Karpas-422 (cell line): Measurements from ENCODE around the gene NDUFB2. TPM values are rescaled to one million over a fixed set of nuclear protein-coding genes. Genes with fewer than 3 reads are reported as not detected.
A peak's percentile ranks its signal among the peaks of the same experiment; 100 is the strongest.
"Not testable (repeated sequence)": the region's sequence is repeated elsewhere in the genome, so short reads cannot be mapped to it uniquely, and the experiment has no call there.

Experiments
- DNase-seq: peaks from one replicate; pipeline ENCODE4 v3.0.0-alpha.2; 2015
- H2AFZ ChIP-seq: fragments of 200-600 bp; sonication (generic); 2 replicates; pipeline ENCODE4 v1.6.1; 2014; ENCODE audit warnings: antibody characterized with exemption, low read length, mixed read lengths
- H3K27ac ChIP-seq: fragments of 200-600 bp; sonication (generic); 2 replicates; pipeline ENCODE4 v1.5.1; 2014; ENCODE audit warnings: mild to moderate bottlenecking, low read length, moderate library complexity
- H3K27me3 ChIP-seq: fragments of 200-600 bp; sonication (generic); 2 replicates; pipeline ENCODE4 v1.6.1; 2014; ENCODE audit warnings: low read length, mixed read lengths
- H3K36me3 ChIP-seq: fragments of 200-600 bp; sonication (generic); 2 replicates; pipeline ENCODE4 v1.6.1; 2014; ENCODE audit warnings: low read length, mixed read lengths; ENCODE audit not compliant: insufficient read depth
- H3K4me1 ChIP-seq: fragments of 200-600 bp; sonication (generic); 2 replicates; pipeline ENCODE4 v1.6.1; 2014; ENCODE audit warnings: mild to moderate bottlenecking, low read length, mixed read lengths
- H3K4me2 ChIP-seq: fragments of 200-600 bp; sonication (generic); 2 replicates; pipeline ENCODE4 v1.6.1; 2014; ENCODE audit warnings: low read length, low read depth, mild to moderate bottlenecking; ENCODE audit not compliant: poor library complexity, severe bottlenecking
- H3K4me3 ChIP-seq: fragments of 200-600 bp; sonication (generic); 2 replicates; pipeline ENCODE4 v1.5.1; 2014; ENCODE audit warnings: mild to moderate bottlenecking, antibody characterized with exemption, low read length, mixed read lengths
- H3K79me2 ChIP-seq: fragments of 200-600 bp; sonication (generic); 2 replicates; pipeline ENCODE4 v1.6.1; 2014; ENCODE audit warnings: mild to moderate bottlenecking, low read length, mixed read lengths
- H3K9ac ChIP-seq: fragments of 200-600 bp; sonication (generic); 2 replicates; pipeline ENCODE4 v1.6.0; 2014; ENCODE audit warnings: low read length
- H3K9me2 ChIP-seq: fragments of 200-600 bp; sonication (generic), shearing (Covaris generic); replicated peaks from 2 replicates; pipeline ENCODE4 v1.6.0; 2014; ENCODE audit warnings: mild to moderate bottlenecking, low read length, moderate library complexity; ENCODE audit not compliant: insufficient read depth
- H3K9me3 ChIP-seq: fragments of 300-700, 200-600 bp; sonication (generic); 2 replicates; pipeline ENCODE4 v1.6.1; 2014; ENCODE audit warnings: low read length, mixed read lengths
- H4K20me1 ChIP-seq: fragments of 200-600 bp; sonication (generic); 2 replicates; pipeline ENCODE4 v1.6.1; 2014; ENCODE audit warnings: mild to moderate bottlenecking, antibody characterized with exemption, low read length, low read depth; ENCODE audit not compliant: insufficient read depth
- total RNA-seq: library from RNA; depleted of rRNA; stranded (reverse); fragments of >200 nt; shearing (Covaris generic); gene quantifications from 2 replicates; pipeline ENCODE4 v1.2.3, GENCODE V29; 2014; ENCODE audit warnings: low replicate concordance

The NDUFB2 gene
- total RNA-seq, 1 experiment from 2014 or later: 297 TPM

DNA sequence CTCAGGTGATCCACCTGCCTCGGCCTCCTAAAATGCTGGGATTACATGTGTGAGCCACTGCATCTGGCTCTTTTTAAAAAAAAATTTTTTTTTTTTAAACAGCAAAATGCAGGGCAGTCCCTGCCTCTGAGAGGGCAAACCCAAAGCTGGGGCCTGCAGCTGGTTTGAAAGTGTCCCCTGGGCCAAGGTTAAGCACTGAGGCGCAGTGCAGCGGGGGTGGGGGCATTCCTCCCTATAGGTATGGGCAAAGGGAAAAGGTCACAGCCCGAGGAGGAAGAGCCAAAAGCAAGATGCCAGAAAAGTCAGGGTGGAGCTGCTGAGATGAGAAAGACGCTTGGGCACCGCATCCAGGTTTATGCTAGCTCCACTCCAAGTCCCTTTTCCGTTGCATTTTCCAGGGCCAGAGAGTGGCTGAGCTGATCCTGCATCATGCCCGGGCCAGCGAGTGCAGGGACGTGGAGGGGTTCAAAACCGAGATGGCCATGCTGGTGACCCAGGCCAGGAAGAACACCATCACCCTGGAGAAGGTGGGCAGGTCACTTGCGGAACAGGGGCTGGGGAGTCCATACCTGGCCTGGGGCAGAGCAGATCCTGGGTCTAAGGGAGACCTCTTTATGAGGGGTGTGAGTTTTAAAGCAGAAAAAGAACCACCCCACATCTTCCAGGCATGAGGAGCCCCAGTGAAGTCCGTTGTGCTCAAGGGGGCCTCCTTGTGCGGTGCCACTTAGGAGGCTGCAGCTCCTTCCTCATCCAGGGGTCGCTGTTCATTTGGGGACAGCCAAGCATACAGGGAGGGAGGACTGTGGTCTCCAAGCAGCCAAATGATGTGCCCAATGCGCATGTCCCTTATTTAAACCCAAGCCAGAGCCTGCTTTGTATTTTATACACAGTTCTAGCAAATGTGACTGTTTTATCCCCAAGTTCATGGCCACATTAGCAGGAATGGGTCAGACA lies 7.0 kb upstream of the NDUFB2 start:
- Histone ChIP-seq H3K9me3 (no peaks in the 10 kb centered on the region), H3K36me3 (0 out of 2 replicates have a peak, but pooled peaks cover 3% of the 10 kb centered on the region), H2AFZ (no peak overlapping the region), H3K4me2 (no peak overlapping the region), H3K9me2 (no peaks in the 10 kb centered on the region), H3K4me1 (no peaks in the 10 kb centered on the region), H3K4me3 (no peak overlapping the region), H4K20me1 (no peaks in the 10 kb centered on the region), H3K79me2 (no peaks in the 10 kb centered on the region), H3K27ac (no peak overlapping the region), H3K27me3 (no peaks in the 10 kb centered on the region), H3K9ac (no peak overlapping the region)
- no peak for DNase-seq

DNA sequence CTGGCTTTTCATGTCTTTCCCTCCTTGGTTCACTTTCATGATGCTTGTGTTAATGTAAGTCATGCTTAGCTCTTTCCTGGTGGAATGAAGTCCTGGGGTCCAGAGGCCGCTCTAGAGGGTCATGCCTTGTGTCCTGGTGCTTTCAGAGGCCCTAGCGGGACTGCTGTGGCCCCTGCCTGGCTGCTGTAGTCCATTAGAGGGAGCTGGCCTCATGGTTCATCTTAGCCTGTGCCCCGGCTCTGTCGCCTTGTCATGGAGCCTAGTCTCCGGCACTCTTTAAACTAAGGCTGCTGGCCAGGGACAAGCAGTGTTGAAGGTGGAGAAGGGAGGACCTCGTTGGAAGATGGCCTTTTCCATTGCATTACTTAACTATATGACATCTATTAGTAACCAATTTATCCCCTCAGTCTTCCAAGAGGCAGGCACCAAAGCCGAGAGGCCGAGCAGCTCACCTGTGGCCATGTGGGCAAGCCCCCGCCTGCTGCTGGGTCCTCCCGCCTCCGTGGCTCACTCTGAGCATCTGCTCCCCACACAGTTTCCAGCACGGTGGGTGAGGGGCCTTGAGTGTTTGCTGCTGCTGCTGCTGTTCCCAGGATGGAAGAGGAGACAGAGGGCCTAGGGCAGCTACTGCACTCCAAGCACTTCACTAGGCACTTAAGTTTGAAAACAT lies 5.0 kb upstream of the NDUFB2 start:
- Histone ChIP-seq H2AFZ (no peak overlapping the region), H3K79me2 (no peaks in the 10 kb centered on the region), H3K27me3 (no peaks in the 10 kb centered on the region), H3K36me3 (0 out of 2 replicates have a peak, but pooled peaks cover 3% of the 10 kb centered on the region), H3K4me3 (no peak overlapping the region), H3K4me2 (no peak overlapping the region), H3K4me1 (peaks cover 8% of the 10 kb centered on the region), H3K27ac (no peak overlapping the region), H4K20me1 (no peaks in the 10 kb centered on the region), H3K9me3 (no peaks in the 10 kb centered on the region), H3K9ac (no peak overlapping the region), H3K9me2 (no peaks in the 10 kb centered on the region)
- DNase-seq: no peak

DNA sequence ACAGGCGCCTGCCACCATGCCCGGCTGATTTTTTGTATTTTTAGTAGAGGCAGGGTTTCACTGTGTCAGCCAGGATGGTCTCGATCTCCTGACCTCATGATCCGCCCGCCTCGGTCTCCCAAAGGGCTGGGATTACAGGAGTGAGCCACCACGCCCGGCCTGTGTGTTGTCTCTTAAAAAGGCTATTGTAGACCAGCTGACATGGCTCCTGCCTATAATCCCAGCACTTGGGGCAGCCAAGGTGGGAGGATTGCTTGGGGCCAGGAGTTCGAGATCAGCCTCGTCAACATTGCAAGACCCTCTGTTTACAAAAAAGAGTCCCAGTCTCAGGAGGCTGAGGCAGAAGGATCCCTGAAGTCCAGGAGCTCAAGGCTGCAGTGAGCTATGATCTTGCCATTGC lies 2.7 kb upstream of the NDUFB2 start:
- H3K4me3 ChIP-seq, H3K27ac ChIP-seq, H3K4me2 ChIP-seq, H3K27me3 ChIP-seq, H3K9ac ChIP-seq, H3K9me3 ChIP-seq, H2AFZ ChIP-seq, H3K9me2 ChIP-seq, DNase-seq, H3K36me3 ChIP-seq: not testable (repeated sequence)
- peaks cover 18% of the 10 kb centered on the region for H3K4me1 ChIP-seq
- peaks cover 22% of the 10 kb centered on the region for H3K79me2 ChIP-seq
- peaks cover 11% of the 10 kb centered on the region; the same call in 1 of the 2 replicates for H4K20me1 ChIP-seq

DNA sequence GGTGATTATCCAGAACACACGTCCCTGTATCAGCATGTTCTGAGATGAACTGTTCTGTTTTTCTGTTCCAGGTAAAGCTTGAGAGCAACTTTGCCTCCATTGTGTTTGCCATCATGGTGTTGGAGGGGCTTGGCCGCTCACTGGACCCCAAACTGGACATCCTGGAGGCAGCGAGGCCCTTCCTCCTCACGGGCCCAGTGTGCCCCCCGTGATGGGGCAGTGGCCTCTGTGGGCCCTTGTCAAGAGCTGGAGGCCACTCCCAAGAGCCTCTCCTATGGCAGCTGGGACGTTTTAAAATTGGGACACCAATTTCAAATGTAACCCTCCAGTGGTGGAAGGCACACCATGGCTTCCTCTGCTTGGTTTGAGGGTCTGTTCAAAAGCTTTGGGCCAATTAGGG lies 1.9 kb upstream of the NDUFB2 start:
- no peak overlapping the region for H3K4me3 ChIP-seq
- no peaks in the 10 kb centered on the region for H3K9me3 ChIP-seq
- H3K27me3 ChIP-seq: no peaks in the 10 kb centered on the region
- H3K9me2 ChIP-seq: no peaks in the 10 kb centered on the region
- DNase-seq: no peak
- H4K20me1 ChIP-seq: peaks cover 11% of the 10 kb centered on the region; the same call in 1 of the 2 replicates
- peaks cover 29% of the 10 kb centered on the region for H3K79me2 ChIP-seq
- no peak overlapping the region for H3K4me2 ChIP-seq
- no peak overlapping the region for H3K9ac ChIP-seq
- no peak overlapping the region for H2AFZ ChIP-seq
- peaks cover 18% of the 10 kb centered on the region for H3K4me1 ChIP-seq
- H3K27ac ChIP-seq: no peak overlapping the region
- H3K36me3 ChIP-seq: 0 out of 2 replicates have a peak, but pooled peaks cover 4% of the 10 kb centered on the region

DNA sequence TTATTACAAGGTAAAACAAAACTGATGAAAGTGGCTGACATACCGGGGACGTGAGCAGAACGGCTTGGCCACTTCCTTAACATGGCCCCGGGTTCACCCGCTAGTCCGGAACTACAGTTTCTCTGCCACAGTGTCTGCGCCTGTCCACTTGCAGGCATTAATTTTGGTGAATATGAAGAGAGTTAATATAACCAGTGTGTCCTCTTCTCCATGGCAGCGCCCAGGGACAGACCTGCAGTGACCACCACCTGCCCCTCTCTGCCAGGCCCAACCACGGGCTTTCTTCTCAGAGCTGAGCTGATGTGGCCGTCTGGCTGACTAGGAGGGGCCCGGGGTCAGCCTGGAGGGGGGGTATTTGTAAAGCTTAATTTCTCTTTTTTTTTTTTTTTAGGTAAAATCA lies 1.1 kb upstream of the NDUFB2 start:
- no peak overlapping the region for H3K27ac ChIP-seq
- no peak overlapping the region for H2AFZ ChIP-seq

DNA sequence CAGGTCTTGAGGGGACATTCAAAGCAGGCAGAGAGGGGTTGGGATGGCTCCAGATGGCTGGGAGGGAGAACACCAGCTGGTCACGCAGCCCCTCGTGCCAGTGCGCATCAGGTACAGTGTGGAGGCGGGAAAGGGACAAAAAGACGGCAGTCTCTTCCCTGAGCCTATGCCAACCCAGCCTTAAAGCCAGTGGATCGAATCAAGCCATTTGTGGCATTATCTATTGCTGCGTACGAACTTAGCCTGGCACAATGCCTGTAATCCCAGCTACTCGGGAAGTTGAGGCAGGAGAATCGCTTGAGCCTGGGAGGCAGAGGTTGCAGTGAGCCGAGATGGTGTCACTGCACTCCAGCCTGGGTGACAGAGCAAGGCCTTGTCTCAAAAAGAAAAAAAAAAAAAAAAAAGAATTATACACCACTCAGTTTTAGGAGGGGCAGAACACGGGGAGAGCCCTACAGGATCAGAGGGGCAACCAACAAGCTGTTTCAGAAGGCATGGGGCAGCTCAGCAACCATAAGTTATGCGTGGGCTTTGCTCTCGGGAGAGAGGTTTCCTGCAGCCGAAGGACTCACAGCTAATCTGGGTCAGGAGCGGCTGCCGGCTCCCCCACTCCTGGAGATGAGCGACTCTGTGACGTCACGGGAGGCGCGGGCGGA lies 356 bp upstream of the NDUFB2 start:
- DNase-seq: peak; percentile 97
- Histone ChIP-seq H3K9ac (peak overlapping the region; percentile 84), H3K4me3 (peak overlapping the region; percentile 81)

More for the DNA sequence above, 1.1 kb upstream of the NDUFB2 start:
- peaks cover 37% of the 10 kb centered on the region for H3K79me2 ChIP-seq
- no peaks in the 10 kb centered on the region for H3K9me3 ChIP-seq
- H3K4me3 ChIP-seq: no peak overlapping the region
- H3K36me3 ChIP-seq: 0 out of 2 replicates have a peak, but pooled peaks cover 4% of the 10 kb centered on the region
- H3K4me1 ChIP-seq: peaks cover 18% of the 10 kb centered on the region
- DNase-seq: no peak
- peaks cover 11% of the 10 kb centered on the region; the same call in 1 of the 2 replicates for H4K20me1 ChIP-seq
- H3K4me2 ChIP-seq: no peak overlapping the region
- H3K27me3 ChIP-seq: no peaks in the 10 kb centered on the region
- H3K9ac ChIP-seq: 0 out of 2 replicates have a peak overlapping the region, but pooled peaks have one; percentile 84
- no peaks in the 10 kb centered on the region for H3K9me2 ChIP-seq

DNA sequence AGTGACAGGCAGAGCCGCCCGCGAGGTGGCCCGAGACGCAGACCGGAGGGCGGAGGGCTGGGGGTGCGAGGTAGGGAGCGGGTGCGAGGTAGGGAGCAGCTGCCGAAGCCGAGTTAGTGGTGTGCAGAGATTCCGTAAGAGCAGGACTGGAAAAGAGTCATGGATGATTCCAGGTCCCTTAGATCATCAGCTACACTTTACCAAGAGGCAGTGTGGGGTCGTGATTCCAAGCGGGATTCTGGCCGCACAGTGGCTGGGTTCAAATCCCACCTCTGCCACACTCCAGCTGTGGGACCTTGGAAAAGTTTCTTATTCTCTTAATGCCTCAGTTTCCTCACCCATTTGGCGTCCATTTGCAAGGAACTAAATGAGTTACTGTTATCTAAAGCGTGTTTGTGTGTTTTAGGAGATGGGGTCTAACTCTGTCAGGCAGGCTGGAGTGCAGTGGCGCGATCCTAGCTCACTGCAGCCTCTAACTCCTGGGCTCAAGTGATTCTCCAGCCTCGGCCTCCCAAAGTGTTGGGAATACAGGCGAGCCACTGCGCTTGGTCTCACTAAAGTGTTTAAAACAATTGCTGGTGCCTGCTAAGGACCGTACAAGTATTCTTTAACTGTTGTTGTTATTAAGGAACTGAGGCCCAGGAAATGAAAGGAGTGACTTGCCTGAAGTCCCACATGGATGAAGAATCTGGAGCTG lies 1.1 kb downstream of the NDUFB2 start:
- peaks cover 18% of the 10 kb centered on the region for H3K4me1 ChIP-seq
- H3K27ac ChIP-seq: peak overlapping the region; percentile 55; the same call in 1 of the 2 replicates
- peaks cover 59% of the 10 kb centered on the region for H3K79me2 ChIP-seq
- H3K4me2 ChIP-seq: peak overlapping the region; percentile 80
- H4K20me1 ChIP-seq: peaks cover 11% of the 10 kb centered on the region; the same call in 1 of the 2 replicates
- H3K9me3 ChIP-seq: no peaks in the 10 kb centered on the region
- H3K9ac ChIP-seq: peak overlapping the region; percentile 84
- peaks cover 6% of the 10 kb centered on the region; the same call in 1 of the 2 replicates for H3K36me3 ChIP-seq
- no peaks in the 10 kb centered on the region for H3K27me3 ChIP-seq
- no peak overlapping the region for H2AFZ ChIP-seq
- no peak for DNase-seq
- no peaks in the 10 kb centered on the region for H3K9me2 ChIP-seq
- H3K4me3 ChIP-seq: peak overlapping the region; percentile 81

More for the DNA sequence above, 356 bp upstream of the NDUFB2 start:
- H3K36me3 ChIP-seq: 0 out of 2 replicates have a peak, but pooled peaks cover 4% of the 10 kb centered on the region
- peaks cover 45% of the 10 kb centered on the region for H3K79me2 ChIP-seq
- H3K9me3 ChIP-seq: no peaks in the 10 kb centered on the region
- H3K27me3 ChIP-seq: no peaks in the 10 kb centered on the region
- peak overlapping the region; percentile 80 for H3K4me2 ChIP-seq
- no peaks in the 10 kb centered on the region for H3K9me2 ChIP-seq
- peak overlapping the region; percentile 55; the same call in 1 of the 2 replicates for H3K27ac ChIP-seq
- H2AFZ ChIP-seq: no peak overlapping the region
- H3K4me1 ChIP-seq: peaks cover 18% of the 10 kb centered on the region
- peaks cover 11% of the 10 kb centered on the region; the same call in 1 of the 2 replicates for H4K20me1 ChIP-seq
